ENCODE data around the gene STRIT1. TPM values are rescaled to one million over a fixed set of nuclear protein-coding genes. Genes with fewer than 3 reads are reported as not detected.

Gene STRIT1
- total and polyA plus RNA-seq, 10 of the 15 experiments (the other 5 are each of a cell fraction or from before 2014, with no cell fraction given), result not detected

GRCh38 chr3:155320934-155321333 lies 27.5 kb upstream of the STRIT1 start:
- no peak for TF ChIP-seq ZNF687 (IDR thresholded peaks at IDR 0.05)
- TF ChIP-seq TARDBP (IDR thresholded peaks at IDR 0.05; ENCODE audit: borderline replicate concordance), result no peak
- TF ChIP-seq SKIL (IDR thresholded peaks at IDR 0.05; ENCODE audit: low read depth, poor library complexity, severe bottlenecking), result no peak
- no peak for TF ChIP-seq TCF7 (IDR thresholded peaks at IDR 0.05; ENCODE audit: borderline replicate concordance)
- TF ChIP-seq ZNF274 (IDR thresholded peaks at IDR 0.05; ENCODE audit: insufficient read depth, insufficient read length), result no peak
- no peak for TF ChIP-seq NR2C1 (IDR thresholded peaks at IDR 0.05)
- no peak for TF ChIP-seq CHD1 (IDR thresholded peaks at IDR 0.05; ENCODE audit: low read depth, low read length)
- TF ChIP-seq EGR1 (IDR thresholded peaks at IDR 0.05; ENCODE audit: borderline replicate concordance in 1 of 2, low read depth in 2 of 2, low read length in 2 of 2), result no peak
- no peak for TF ChIP-seq TCF3 (IDR thresholded peaks at IDR 0.05; ENCODE audit: borderline replicate concordance, insufficient read depth, low read depth, low read length)
- TF ChIP-seq BCLAF1 (IDR thresholded peaks at IDR 0.05), result no peak
- SMC1A ChIA-PET (ENCODE audit: uncharacterized antibody, unreplicated experiment), result interaction anchor here (0.8 to 0.9 kb wide), 2 partner anchors 218 to 642 kb away, joined by 3 to 4 read pairs; no protein-coding TSS in a partner anchor
- POLR2A ChIA-PET, result no interaction called here
- Histone ChIP-seq H3K9me3 (replicated peaks; ENCODE audit: control insufficient read depth, insufficient read depth, low read length) (no peaks in the 10 kb centered on the region), H3K36me3 (ENCODE audit: control insufficient read depth in 2 of 2, insufficient read depth in 2 of 2, low read length in 1 of 2) (no peaks in the 10 kb centered on the region), H3K79me2 (ENCODE audit: control insufficient read depth, insufficient read depth, low read length) (no peaks in the 10 kb centered on the region), H4K20me1 (ENCODE audit: control insufficient read depth, insufficient read depth) (no peaks in the 10 kb centered on the region), H3K27me3 (replicated peaks in 1 of 2; ENCODE audit: control insufficient read depth in 2 of 2, insufficient read depth in 2 of 2, low read length in 1 of 2) (no peaks in the 10 kb centered on the region), H3K4me1 (ENCODE audit: control insufficient read depth, insufficient read depth, low read length) (no peaks in the 10 kb centered on the region), H2AFZ (ENCODE audit: control insufficient read depth, low read depth, low read length) (no peak overlapping the region), H3K4me3 (no peak overlapping the region), H3K4me2 (ENCODE audit: control insufficient read depth, insufficient read depth) (no peak overlapping the region), H3K9ac (ENCODE audit: control insufficient read depth, insufficient read depth, low read length) (no peak overlapping the region), H3K27ac (ENCODE audit: control insufficient read depth, insufficient read depth) (no peak overlapping the region)
- RAD21 ChIA-PET (ENCODE audit: unreplicated experiment), result no interaction called here
- FAIRE-seq (no peak), ATAC-seq (no peak), DNase-seq (ENCODE audit: low read depth, low spot score) (no peak)
- intact Hi-C loops (cut with micrococcal nuclease; ENCODE audit: unreplicated experiment) (loop anchor here (5.0 to 10.0 kb wide), 3 partner anchors 364 to 984 kb away; no protein-coding TSS in a partner anchor), in situ Hi-C loops (cut with MboI) (loop anchor here (10.0 kb wide), 1 partner anchor 996 kb away; the partner anchor contains the start of gene DHX36)
- BruUV-seq (replicated peaks), result no TSS peak
- CTCF ChIA-PET, result interaction anchor here (0.6 to 2.3 kb wide), 3 partner anchors 367 to 986 kb away, joined by 3 to 8 read pairs (median 4); no protein-coding TSS in a partner anchor
